SH-SY5Y (cell line): ENCODE results near the gene RALY.

ENCODE experiments used
- GATA2 ChIP-seq: IDR thresholded peaks from 2 replicates; pipeline ENCODE4 v1.6.1; 2011; ENCODE audit warnings: mild to moderate bottlenecking, low read depth, low read length
- GATA3 ChIP-seq: IDR thresholded peaks from 2 replicates; pipeline ENCODE4 v1.6.1; 2011; ENCODE audit warnings: low read depth, mild to moderate bottlenecking, low read length, moderate library complexity

GRCh38 chr20:34013554-34013953 is 19.8 kb downstream of the RALY start:
- TF ChIP-seq GATA2: no peak
- TF ChIP-seq GATA3: 0 out of 2 replicates have a peak, but pooled peaks have one; percentile 20
